HG02759 (cell line): Measurements from ENCODE around the gene SRSF8.
A peak's percentile ranks its signal among the peaks of the same experiment; 100 is the strongest.
"Not testable (repeated sequence)": the region's sequence is repeated elsewhere in the genome, so short reads cannot be mapped to it uniquely, and the experiment has no call there.

Experiments used
- ATAC-seq: cut with Tn5 transposase; IDR thresholded peaks from one replicate; pipeline ENCODE4 v1.9.1; 2021; ENCODE audit warnings: mild to moderate bottlenecking, moderate library complexity; ENCODE audit not compliant: unreplicated experiment

SRSF8 gene

GRCh38 chr11:95066716-95067038 lies at the start of gene SRSF8:
Gene SRSF8 (plus strand): TSS chr11:95066919. CDS start chr11:95067227, 308 bp downstream.
- ATAC-seq = peak; percentile 44

- ATAC-seq = not testable (repeated sequence)
Observed at GRCh38 chr11:95021468-95021867, 45.3 kb upstream of the SRSF8 start.

- no peak for ATAC-seq
Observed at GRCh38 chr11:95024958-95025357, 41.8 kb upstream of the SRSF8 start, which contains the start of gene KDM4E. Gene KDM4E (plus strand): TSS chr11:95025258. CDS start chr11:95025558, 300 bp downstream.

GRCh38 chr11:95025594-95025993 lies 41.1 kb upstream of the SRSF8 start:
- ATAC-seq = not testable (repeated sequence)

GRCh38 chr11:95028357-95028756 lies 38.4 kb upstream of the SRSF8 start:
- no peak for ATAC-seq

- no peak for ATAC-seq
Observed at GRCh38 chr11:95033051-95033450, 33.7 kb upstream of the SRSF8 start.

- no peak for ATAC-seq
Observed at GRCh38 chr11:95035316-95035715, 31.4 kb upstream of the SRSF8 start.

GRCh38 chr11:95037356-95038035 lies 29.2 kb upstream of the SRSF8 start:
- peak; percentile 62 for ATAC-seq

GRCh38 chr11:95042239-95042638 lies 24.5 kb upstream of the SRSF8 start:
- ATAC-seq = no peak

GRCh38 chr11:95042906-95043305 lies 23.8 kb upstream of the SRSF8 start:
- ATAC-seq = no peak

- no peak for ATAC-seq
Observed at GRCh38 chr11:95044010-95044409, 22.7 kb upstream of the SRSF8 start.

- ATAC-seq = no peak
Observed at GRCh38 chr11:95045812-95046211, 20.9 kb upstream of the SRSF8 start.

GRCh38 chr11:95049122-95049521 lies 17.6 kb upstream of the SRSF8 start, which contains the start of gene KDM4F:
Gene KDM4F (plus strand): TSS chr11:95049422.
- not testable (repeated sequence) for ATAC-seq

- no peak for ATAC-seq
Observed at GRCh38 chr11:95050595-95051202, 16.0 kb upstream of the SRSF8 start.

- ATAC-seq = no peak
Observed at GRCh38 chr11:95054356-95054755, 12.4 kb upstream of the SRSF8 start.

- peak; percentile 98 for ATAC-seq
Observed at GRCh38 chr11:95055283-95055897, 11.3 kb upstream of the SRSF8 start.

- ATAC-seq = no peak
Observed at GRCh38 chr11:95057959-95058358, 8.8 kb upstream of the SRSF8 start.

- ATAC-seq = no peak
Observed at GRCh38 chr11:95058621-95059020, 8.1 kb upstream of the SRSF8 start.

GRCh38 chr11:95059046-95059445 lies 7.7 kb upstream of the SRSF8 start:
- no peak for ATAC-seq

GRCh38 chr11:95065336-95065735 lies 1.4 kb upstream of the SRSF8 start:
- no peak for ATAC-seq

GRCh38 chr11:95067039-95067840 lies 521 bp downstream of the SRSF8 start:
- peak; percentile 72 for ATAC-seq
